ENCODE results near the gene NDUFAF5.

- TF ChIP-seq POLR2A (IDR thresholded peaks at IDR 0.05; ENCODE audit: extremely low read depth, insufficient read length) (no peak), MAX (IDR thresholded peaks at IDR 0.05; ENCODE audit: low read depth, low read length) (no peak), MYC (IDR thresholded peaks at IDR 0.05; ENCODE audit: low read depth, low read length) (no peak)
- TF ChIP-seq, protein P1, sequence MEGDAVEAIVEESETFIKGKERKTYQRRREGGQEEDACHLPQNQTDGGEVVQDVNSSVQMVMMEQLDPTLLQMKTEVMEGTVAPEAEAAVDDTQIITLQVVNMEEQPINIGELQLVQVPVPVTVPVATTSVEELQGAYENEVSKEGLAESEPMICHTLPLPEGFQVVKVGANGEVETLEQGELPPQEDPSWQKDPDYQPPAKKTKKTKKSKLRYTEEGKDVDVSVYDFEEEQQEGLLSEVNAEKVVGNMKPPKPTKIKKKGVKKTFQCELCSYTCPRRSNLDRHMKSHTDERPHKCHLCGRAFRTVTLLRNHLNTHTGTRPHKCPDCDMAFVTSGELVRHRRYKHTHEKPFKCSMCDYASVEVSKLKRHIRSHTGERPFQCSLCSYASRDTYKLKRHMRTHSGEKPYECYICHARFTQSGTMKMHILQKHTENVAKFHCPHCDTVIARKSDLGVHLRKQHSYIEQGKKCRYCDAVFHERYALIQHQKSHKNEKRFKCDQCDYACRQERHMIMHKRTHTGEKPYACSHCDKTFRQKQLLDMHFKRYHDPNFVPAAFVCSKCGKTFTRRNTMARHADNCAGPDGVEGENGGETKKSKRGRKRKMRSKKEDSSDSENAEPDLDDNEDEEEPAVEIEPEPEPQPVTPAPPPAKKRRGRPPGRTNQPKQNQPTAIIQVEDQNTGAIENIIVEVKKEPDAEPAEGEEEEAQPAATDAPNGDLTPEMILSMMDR (IDR thresholded peaks at IDR 0.05; ENCODE audit: low read depth, low read length) = no peak
These were observed 31.9 kb downstream of the NDUFAF5 start for GRCh38 chr20:13816757-13817156.

Measured in NB4 (cell line).